HG03571 (cell line): Measurements from ENCODE around the gene NKX2-4.
"Not testable (repeated sequence)": the region's sequence is repeated elsewhere in the genome, so short reads cannot be mapped to it uniquely, and the experiment has no call there.

ENCODE experiments used
- ATAC-seq: cut with Tn5 transposase; IDR thresholded peaks from one replicate; pipeline ENCODE4 v1.9.1; 2021; ENCODE audit not compliant: unreplicated experiment

NKX2-4 gene

GRCh38 chr20:21397341-21398108 is at the start of gene NKX2-4:
NKX2-4 (minus strand) TSS chr20:21397526; CDS start chr20:21397399, 127 bp downstream.
- no peak for ATAC-seq

GRCh38 chr20:21437816-21438215 is 40.5 kb upstream of the NKX2-4 start:
- no peak for ATAC-seq

- no peak for ATAC-seq
Measured at GRCh38 chr20:21437248-21437647, 39.9 kb upstream of the NKX2-4 start.

GRCh38 chr20:21436205-21436604 is 38.9 kb upstream of the NKX2-4 start:
- ATAC-seq: no peak

- no peak for ATAC-seq
Measured at GRCh38 chr20:21435576-21435975, 38.2 kb upstream of the NKX2-4 start.

GRCh38 chr20:21433329-21433890 is 36.1 kb upstream of the NKX2-4 start:
- no peak for ATAC-seq

GRCh38 chr20:21432911-21433310 is 35.6 kb upstream of the NKX2-4 start:
- no peak for ATAC-seq

- no peak for ATAC-seq
Measured at GRCh38 chr20:21430020-21430419, 32.7 kb upstream of the NKX2-4 start.

- ATAC-seq: no peak
Measured at GRCh38 chr20:21424846-21425245, 27.5 kb upstream of the NKX2-4 start.

- not testable (repeated sequence) for ATAC-seq
Measured at GRCh38 chr20:21423712-21424111, 26.4 kb upstream of the NKX2-4 start.

GRCh38 chr20:21421601-21422236 is 24.4 kb upstream of the NKX2-4 start:
- ATAC-seq: no peak

GRCh38 chr20:21419147-21419546 is 21.8 kb upstream of the NKX2-4 start:
- not testable (repeated sequence) for ATAC-seq

- not testable (repeated sequence) for ATAC-seq
Measured at GRCh38 chr20:21413996-21414395, 16.7 kb upstream of the NKX2-4 start.

GRCh38 chr20:21411725-21412124 is 14.4 kb upstream of the NKX2-4 start:
- ATAC-seq: no peak

- ATAC-seq: no peak
Measured at GRCh38 chr20:21399005-21399475, 1.7 kb upstream of the NKX2-4 start.

- no peak for ATAC-seq
Measured at GRCh38 chr20:21398109-21399004, 1.0 kb upstream of the NKX2-4 start.

GRCh38 chr20:21396599-21397340 is 556 bp downstream of the NKX2-4 start:
- ATAC-seq: no peak

GRCh38 chr20:21395666-21396598 is 1.4 kb downstream of the NKX2-4 start:
- ATAC-seq: no peak

- ATAC-seq: no peak
Measured at GRCh38 chr20:21395051-21395665, 2.2 kb downstream of the NKX2-4 start.
